C4-2B (cell line): Measurements from ENCODE around the gene AQP6.

ENCODE experiments used
- H3K27ac ChIP-seq: fragments of 450-650 bp; 2 replicates; pipeline ENCODE4 v1.5.1; 2017
- CTCF ChIP-seq: fragments of 450-650 bp; conservative IDR thresholded peaks from 2 replicates; pipeline ENCODE4 v1.5.1; 2017; ENCODE audit warnings: mild to moderate bottlenecking
- ZFX ChIP-seq: fragments of 450-650 bp; IDR thresholded peaks from 2 replicates; pipeline ENCODE4 v1.6.1; 2017

The AQP6 gene

GRCh38 chr12:49972641-49973360 is at the start of gene AQP6:
Gene AQP6, plus strand, starts transcription at chr12:49972947. Its CDS starts 227 bp downstream, at chr12:49973174.
- TF ChIP-seq ZFX (no peak), CTCF (no peak)
- H3K27ac ChIP-seq = no peak within 1 kb of the TSS

- no peak overlapping the region for H3K27ac ChIP-seq
- TF ChIP-seq ZFX = no peak
- TF ChIP-seq CTCF = no peak
These were observed 49.6 kb upstream of the AQP6 start for GRCh38 chr12:49923035-49923644.

GRCh38 chr12:49923880-49924556 is 48.7 kb upstream of the AQP6 start:
- no peak overlapping the region for H3K27ac ChIP-seq
- TF ChIP-seq CTCF (no peak), ZFX (no peak)

GRCh38 chr12:49924628-49925246 is 48.0 kb upstream of the AQP6 start:
- TF ChIP-seq ZFX (no peak), CTCF (no peak)
- no peak overlapping the region for H3K27ac ChIP-seq

GRCh38 chr12:49925433-49926204 is 47.1 kb upstream of the AQP6 start:
- TF ChIP-seq ZFX = no peak
- no peak for TF ChIP-seq CTCF
- no peak overlapping the region for H3K27ac ChIP-seq

- TF ChIP-seq CTCF (no peak), ZFX (no peak)
- no peak overlapping the region for H3K27ac ChIP-seq
These were observed 44.3 kb upstream of the AQP6 start for GRCh38 chr12:49928471-49928870.
